ENCODE data around the gene TMEM236. TPM values are rescaled to one million over a fixed set of nuclear protein-coding genes. Genes with fewer than 3 reads are reported as not detected.

The TMEM236 gene
- polyA plus RNA-seq, 2 of the 4 experiments (the other 2 are of a cell fraction): 0.06 to 0.09 TPM

DNA sequence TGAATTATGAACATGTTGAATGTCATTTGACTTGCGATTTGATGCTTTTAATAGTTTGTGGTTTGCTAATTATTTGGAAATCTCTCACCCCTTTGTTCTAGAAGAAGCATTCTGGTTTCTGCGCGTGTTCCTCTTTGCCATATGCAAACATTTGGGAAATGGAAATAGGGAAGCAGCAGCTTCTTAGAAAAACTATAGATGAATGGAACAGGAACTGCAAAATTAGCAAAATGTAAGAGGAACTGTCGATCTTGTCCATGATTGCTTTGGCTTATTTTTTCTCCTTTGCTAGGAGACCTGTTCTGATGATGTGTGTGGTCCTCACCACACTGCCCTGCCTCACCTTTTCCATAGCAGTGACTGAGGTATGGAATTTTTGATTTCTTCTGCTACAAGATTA lies 19.0 kb downstream of the TMEM236 start:
- H3K27ac ChIP-seq: no peak overlapping the region
- peaks cover 8% of the 10 kb centered on the region; the same call in 2 of the 3 replicates for H3K4me1 ChIP-seq
- WGBS (ENCODE audit: missing lambda C conversion rate): 87% methylated on average over 4 of the region's 4 CpGs
- ChIA-PET CTCF (no interaction called here), POLR2A (no interaction called here)
- ATAC-seq (no peak), FAIRE-seq (peak; percentile 65), DNase-seq (ENCODE audit: low read depth in 1 of 2, low spot score in 1 of 2) (no peak)
- H3K4me2 ChIP-seq: no peak overlapping the region
- no peak for TF ChIP-seq POLR2AphosphoS2 (conservative IDR thresholded peaks at IDR 0.05; ENCODE audit: low read length)
- no peak for TF ChIP-seq CHD2 (IDR thresholded peaks at IDR 0.05; ENCODE audit: low read length, partially characterized antibody)
- H3K4me3 ChIP-seq: no peak overlapping the region
- no peaks in the 10 kb centered on the region for H3K9me3 ChIP-seq

DNA sequence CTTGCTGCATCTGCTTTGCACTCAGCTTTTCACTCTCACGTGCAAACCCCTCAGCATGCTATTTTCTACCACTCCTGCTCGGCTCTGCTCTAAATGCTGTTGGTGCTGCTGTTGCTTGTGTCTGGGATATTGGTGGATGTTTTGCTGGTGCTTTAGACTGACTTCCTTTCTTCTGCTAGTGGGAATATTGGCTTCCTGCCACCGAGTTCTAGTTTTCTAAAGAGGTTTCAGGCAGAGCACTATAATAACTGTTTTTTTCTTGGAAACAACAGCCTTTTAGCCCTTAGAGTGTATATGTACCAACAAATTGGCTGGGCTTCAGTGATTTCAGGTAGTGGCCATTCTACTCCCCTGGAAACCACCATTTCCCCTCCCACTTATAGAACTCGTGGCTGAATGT lies 27.8 kb downstream of the TMEM236 start:
- Histone ChIP-seq H3K27ac (no peak overlapping the region), H3K4me1 (peaks cover 24% of the 10 kb centered on the region), H3K4me2 (no peak overlapping the region), H3K9me3 (no peaks in the 10 kb centered on the region), H3K4me3 (no peak overlapping the region)
- WGBS (ENCODE audit: missing lambda C conversion rate): 69% methylated on average over 4 of the region's 4 CpGs
- POLR2A ChIA-PET: no interaction called here
- FAIRE-seq (no peak), ATAC-seq (no peak), DNase-seq (ENCODE audit: low read depth in 1 of 2, low spot score in 1 of 2) (no peak)
- TF ChIP-seq, protein P1, sequence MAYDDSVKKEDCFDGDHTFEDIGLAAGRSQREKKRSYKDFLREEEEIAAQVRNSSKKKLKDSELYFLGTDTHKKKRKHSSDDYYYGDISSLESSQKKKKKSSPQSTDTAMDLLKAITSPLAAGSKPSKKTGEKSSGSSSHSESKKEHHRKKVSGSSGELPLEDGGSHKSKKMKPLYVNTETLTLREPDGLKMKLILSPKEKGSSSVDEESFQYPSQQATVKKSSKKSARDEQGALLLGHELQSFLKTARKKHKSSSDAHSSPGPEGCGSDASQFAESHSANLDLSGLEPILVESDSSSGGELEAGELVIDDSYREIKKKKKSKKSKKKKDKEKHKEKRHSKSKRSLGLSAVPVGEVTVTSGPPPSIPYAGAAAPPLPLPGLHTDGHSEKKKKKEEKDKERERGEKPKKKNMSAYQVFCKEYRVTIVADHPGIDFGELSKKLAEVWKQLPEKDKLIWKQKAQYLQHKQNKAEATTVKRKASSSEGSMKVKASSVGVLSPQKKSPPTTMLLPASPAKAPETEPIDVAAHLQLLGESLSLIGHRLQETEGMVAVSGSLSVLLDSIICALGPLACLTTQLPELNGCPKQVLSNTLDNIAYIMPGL (CRISPR knock-in tag; IDR thresholded peaks at IDR 0.05; ENCODE audit: borderline replicate concordance): no peak
- TF ChIP-seq PHF8 (IDR thresholded peaks at IDR 0.05; ENCODE audit: borderline replicate concordance, low read depth): no peak
- TF ChIP-seq MYC (IDR thresholded peaks at IDR 0.05; ENCODE audit: borderline replicate concordance, low read length): no peak
- TF ChIP-seq, protein P2, sequence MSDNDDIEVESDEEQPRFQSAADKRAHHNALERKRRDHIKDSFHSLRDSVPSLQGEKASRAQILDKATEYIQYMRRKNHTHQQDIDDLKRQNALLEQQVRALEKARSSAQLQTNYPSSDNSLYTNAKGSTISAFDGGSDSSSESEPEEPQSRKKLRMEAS (IDR thresholded peaks at IDR 0.05): no peak
- CTCF ChIA-PET: interaction anchor here (1.1 kb wide), 1 partner anchor 42 kb away, joined by 3 read pairs; no protein-coding TSS in a partner anchor

DNA sequence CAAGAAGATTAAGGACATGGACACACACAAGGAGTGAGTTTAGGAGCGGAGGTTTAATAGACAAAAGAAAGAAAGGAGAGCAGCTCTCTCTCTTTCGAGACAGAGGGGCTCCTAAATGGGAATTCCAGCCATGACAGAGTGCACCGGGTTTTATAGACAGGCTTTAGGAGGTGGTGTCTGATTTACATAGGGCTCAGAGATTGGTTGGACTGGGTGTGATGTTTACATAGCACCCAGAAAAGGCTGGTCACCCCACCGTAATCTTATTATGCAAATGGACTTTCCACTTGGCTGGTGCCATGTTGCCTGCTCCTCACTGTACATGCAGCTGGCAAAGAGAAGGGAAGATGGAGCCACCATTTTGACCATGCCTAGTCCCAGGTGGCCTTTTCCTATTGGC lies 28.7 kb downstream of the TMEM236 start:
- Histone ChIP-seq H3K4me3 (no peak overlapping the region), H3K4me1 (peaks cover 34% of the 10 kb centered on the region), H3K27ac (peak overlapping the region in 1 of 2 experiments; percentile 5; a peak in 1 of 6 replicates), H3K9me3 (no peaks in the 10 kb centered on the region), H3K4me2 (no peak overlapping the region)
- ChIA-PET CTCF (interaction anchor here (1.1 kb wide), 1 partner anchor 171 kb away, joined by 3 read pairs; no protein-coding TSS in a partner anchor), POLR2A (no interaction called here)
- TF ChIP-seq TFCP2L1 (CRISPR knock-in tag; IDR thresholded peaks at IDR 0.05) (no peak), PHF8 (IDR thresholded peaks at IDR 0.05; ENCODE audit: borderline replicate concordance, low read depth) (no peak), CHD2 (IDR thresholded peaks at IDR 0.05; ENCODE audit: low read length, partially characterized antibody) (no peak), NFE2L2 (conservative IDR thresholded peaks at IDR 0.05; ENCODE audit: low read length) (no peak), POLR2AphosphoS2 (conservative IDR thresholded peaks at IDR 0.05; ENCODE audit: low read length) (no peak), SREBF2 (IDR thresholded peaks at IDR 0.05) (no peak), RFX5 (IDR thresholded peaks at IDR 0.05) (no peak), POLR2A (IDR thresholded peaks at IDR 0.05; ENCODE audit: low read length) (no peak), ZNF302 (CRISPR knock-in tag; IDR thresholded peaks at IDR 0.05) (no peak), HEYL (CRISPR knock-in tag; IDR thresholded peaks at IDR 0.05) (no peak), JUNB (IDR thresholded peaks at IDR 0.05) (no peak), ZC3H11A (IDR thresholded peaks at IDR 0.05) (no peak), NR3C1 (IDR thresholded peaks at IDR 0.05) (no peak), MAFK (IDR thresholded peaks at IDR 0.05; ENCODE audit: partially characterized antibody) (no peak), EP300 (IDR thresholded peaks at IDR 0.05) (no peak)
- TF ChIP-seq, protein P3, sequence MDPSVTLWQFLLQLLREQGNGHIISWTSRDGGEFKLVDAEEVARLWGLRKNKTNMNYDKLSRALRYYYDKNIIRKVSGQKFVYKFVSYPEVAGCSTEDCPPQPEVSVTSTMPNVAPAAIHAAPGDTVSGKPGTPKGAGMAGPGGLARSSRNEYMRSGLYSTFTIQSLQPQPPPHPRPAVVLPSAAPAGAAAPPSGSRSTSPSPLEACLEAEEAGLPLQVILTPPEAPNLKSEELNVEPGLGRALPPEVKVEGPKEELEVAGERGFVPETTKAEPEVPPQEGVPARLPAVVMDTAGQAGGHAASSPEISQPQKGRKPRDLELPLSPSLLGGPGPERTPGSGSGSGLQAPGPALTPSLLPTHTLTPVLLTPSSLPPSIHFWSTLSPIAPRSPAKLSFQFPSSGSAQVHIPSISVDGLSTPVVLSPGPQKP (IDR thresholded peaks at IDR 0.05; ENCODE audit: low read depth, low read length): no peak
- TF ChIP-seq, protein P1 (CRISPR knock-in tag; IDR thresholded peaks at IDR 0.05; ENCODE audit: borderline replicate concordance): no peak
- TF ChIP-seq, protein P4, sequence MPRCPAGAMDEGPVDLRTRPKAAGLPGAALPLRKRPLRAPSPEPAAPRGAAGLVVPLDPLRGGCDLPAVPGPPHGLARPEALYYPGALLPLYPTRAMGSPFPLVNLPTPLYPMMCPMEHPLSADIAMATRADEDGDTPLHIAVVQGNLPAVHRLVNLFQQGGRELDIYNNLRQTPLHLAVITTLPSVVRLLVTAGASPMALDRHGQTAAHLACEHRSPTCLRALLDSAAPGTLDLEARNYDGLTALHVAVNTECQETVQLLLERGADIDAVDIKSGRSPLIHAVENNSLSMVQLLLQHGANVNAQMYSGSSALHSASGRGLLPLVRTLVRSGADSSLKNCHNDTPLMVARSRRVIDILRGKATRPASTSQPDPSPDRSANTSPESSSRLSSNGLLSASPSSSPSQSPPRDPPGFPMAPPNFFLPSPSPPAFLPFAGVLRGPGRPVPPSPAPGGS (IDR thresholded peaks at IDR 0.05): no peak
- TF ChIP-seq, protein P5, sequence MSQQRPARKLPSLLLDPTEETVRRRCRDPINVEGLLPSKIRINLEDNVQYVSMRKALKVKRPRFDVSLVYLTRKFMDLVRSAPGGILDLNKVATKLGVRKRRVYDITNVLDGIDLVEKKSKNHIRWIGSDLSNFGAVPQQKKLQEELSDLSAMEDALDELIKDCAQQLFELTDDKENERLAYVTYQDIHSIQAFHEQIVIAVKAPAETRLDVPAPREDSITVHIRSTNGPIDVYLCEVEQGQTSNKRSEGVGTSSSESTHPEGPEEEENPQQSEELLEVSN (IDR thresholded peaks at IDR 0.05; ENCODE audit: borderline replicate concordance, low read depth): no peak
- DNase-seq (ENCODE audit: low read depth in 1 of 2, low spot score in 1 of 2) (no peak), FAIRE-seq (no peak), ATAC-seq (no peak)
- WGBS (ENCODE audit: missing lambda C conversion rate): 82% methylated on average over 4 of the region's 4 CpGs

All from A549 (cell line).